GM12891 (cell line): ENCODE results near the gene FBXO28.

Experiments
- DNase-seq: peaks from one replicate; pipeline ENCODE4 v3.0.0; 2011; ENCODE audit warnings: low spot score; ENCODE audit not compliant: insufficient read length
- FAIRE-seq: peaks from 2 replicates; lab custom pipeline; 2011; peaks lifted over from hg19 to GRCh38; lab: Jason Lieb, UNC
- PAX5 ChIP-seq: IDR thresholded peaks from 2 replicates; pipeline ENCODE4 v1.6.1; 2011; ENCODE audit warnings: low read length, moderate library complexity, mild to moderate bottlenecking; ENCODE audit not compliant: insufficient read depth, severe bottlenecking
- POLR2A ChIP-seq: IDR thresholded peaks from 2 replicates; pipeline ENCODE4 v1.6.1; 2011; ENCODE audit warnings: low read depth, low read length, control low read depth
- POLR2AphosphoS5 ChIP-seq: IDR thresholded peaks from 2 replicates; pipeline ENCODE4 v1.6.1; 2011; ENCODE audit warnings: low read depth, low read length, control low read depth
- POU2F2 ChIP-seq: IDR thresholded peaks from 2 replicates; pipeline ENCODE4 v1.6.1; 2011; ENCODE audit warnings: low read depth, mild to moderate bottlenecking, control low read depth, low read length, moderate library complexity
- SPI1 ChIP-seq: IDR thresholded peaks from 2 replicates; pipeline ENCODE4 v1.6.1; 2011; ENCODE audit warnings: low read depth, low read length, control low read depth
- TAF1 ChIP-seq: IDR thresholded peaks from 2 replicates; pipeline ENCODE4 v1.6.1; 2011; ENCODE audit warnings: low read depth, low read length, control low read depth

FBXO28 gene

DNA sequence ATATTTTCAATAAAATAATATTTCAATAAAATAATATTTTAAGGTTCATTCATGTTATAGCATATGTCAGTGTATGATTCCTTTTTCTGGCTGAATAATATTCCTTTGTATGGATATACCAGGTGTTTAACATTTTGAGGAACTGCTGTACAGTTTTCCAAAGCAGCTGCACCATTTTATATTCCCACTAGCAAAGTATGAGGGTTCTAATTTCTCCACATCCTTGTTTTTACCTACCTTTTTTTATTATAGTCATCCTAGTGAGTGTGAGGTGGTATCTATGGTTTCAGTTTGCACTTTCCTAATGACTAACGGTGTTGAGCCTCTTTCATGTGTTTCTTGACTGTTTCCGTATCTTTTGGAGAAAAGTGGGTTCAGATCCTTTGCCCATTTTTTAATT, 74.4 kb downstream of the FBXO28 start:
- TF ChIP-seq POLR2A = no peak
- TF ChIP-seq SPI1 = no peak
- TF ChIP-seq POU2F2 = no peak
- TF ChIP-seq POLR2AphosphoS5 = no peak
- TF ChIP-seq PAX5 = no peak
- no peak for TF ChIP-seq TAF1
- no peak for DNase-seq
- no peak for FAIRE-seq

- FAIRE-seq = no peak
- no peak for TF ChIP-seq POLR2AphosphoS5
- TF ChIP-seq SPI1 = no peak
- TF ChIP-seq POLR2A = no peak
- no peak for TF ChIP-seq PAX5
- no peak for TF ChIP-seq TAF1
- TF ChIP-seq POU2F2 = no peak
These were observed 75.7 kb downstream of the FBXO28 start for GRCh38 chr1:224189561-224189960.

GRCh38 chr1:224192082-224192788, 78.3 kb downstream of the FBXO28 start:
- FAIRE-seq (no peak), DNase-seq (no peak)
- no peak for TF ChIP-seq SPI1
- TF ChIP-seq POU2F2 = no peak
- TF ChIP-seq POLR2A = no peak
- TF ChIP-seq POLR2AphosphoS5 = no peak
- no peak for TF ChIP-seq PAX5
- no peak for TF ChIP-seq TAF1

More at GRCh38 chr1:224189561-224189960, 75.7 kb downstream of the FBXO28 start:
- no peak for DNase-seq

DNA sequence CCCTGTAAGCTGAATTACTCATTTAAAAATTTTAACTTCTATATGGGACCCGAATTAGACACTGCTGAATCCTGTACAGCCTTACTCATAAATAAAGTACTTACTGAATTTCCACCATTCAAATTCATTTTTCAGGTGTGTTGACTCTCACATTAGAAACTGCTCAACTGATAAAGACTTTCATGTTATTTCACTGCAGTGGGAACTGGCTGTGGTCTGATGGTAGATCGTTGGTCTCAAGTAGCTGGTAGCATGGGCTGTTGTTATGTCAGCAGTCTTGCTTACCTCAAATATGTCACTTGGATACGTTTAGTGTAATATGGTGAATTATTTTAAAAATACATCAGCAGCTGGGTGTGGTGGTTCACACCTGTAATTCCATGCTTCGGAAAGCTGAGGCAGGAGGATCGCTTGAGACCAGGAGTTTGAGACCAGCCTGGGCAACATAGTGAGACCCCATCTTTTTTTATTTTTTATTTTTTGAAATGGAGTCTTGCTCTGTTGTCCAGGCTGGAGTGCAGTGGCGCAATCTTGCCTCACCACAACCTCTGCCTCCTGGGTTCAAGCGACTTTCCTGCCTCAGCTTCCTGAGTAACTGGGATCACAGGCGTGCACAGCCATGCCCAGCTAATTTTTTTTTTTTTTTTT, 79.5 kb downstream of the FBXO28 start:
- no peak for FAIRE-seq
- DNase-seq = no peak
- TF ChIP-seq SPI1 (no peak), TAF1 (no peak), POU2F2 (no peak), PAX5 (no peak), POLR2A (no peak; the same call in 1 of the 2 replicates), POLR2AphosphoS5 (0 out of 2 replicates have a peak, but pooled peaks have one; percentile 32)

- TF ChIP-seq PAX5 (no peak), POLR2AphosphoS5 (no peak), POU2F2 (no peak), POLR2A (no peak), TAF1 (no peak), SPI1 (no peak)
- FAIRE-seq = no peak
- no peak for DNase-seq
These were observed 83.1 kb downstream of the FBXO28 start for GRCh38 chr1:224196813-224197600.

- TF ChIP-seq PAX5 = no peak
- TF ChIP-seq TAF1 = no peak
- TF ChIP-seq POU2F2 = no peak
- no peak for TF ChIP-seq SPI1
- TF ChIP-seq POLR2A = no peak
- TF ChIP-seq POLR2AphosphoS5 = no peak
- DNase-seq (no peak), FAIRE-seq (no peak)
These were observed 84.7 kb downstream of the FBXO28 start for GRCh38 chr1:224198572-224198971.

GRCh38 chr1:224199679-224200078, 85.8 kb downstream of the FBXO28 start:
- FAIRE-seq (no peak), DNase-seq (no peak)
- no peak for TF ChIP-seq TAF1
- no peak for TF ChIP-seq POLR2AphosphoS5
- TF ChIP-seq PAX5 = no peak
- no peak for TF ChIP-seq POLR2A
- TF ChIP-seq POU2F2 = no peak
- no peak for TF ChIP-seq SPI1

GRCh38 chr1:224201383-224201782, 87.5 kb downstream of the FBXO28 start:
- FAIRE-seq (no peak), DNase-seq (no peak)
- TF ChIP-seq POU2F2 (no peak), SPI1 (no peak), TAF1 (no peak), POLR2A (no peak), POLR2AphosphoS5 (no peak), PAX5 (no peak)

- no peak for DNase-seq
- FAIRE-seq = no peak
- TF ChIP-seq POLR2AphosphoS5 (no peak), TAF1 (no peak), POU2F2 (no peak), SPI1 (no peak), POLR2A (no peak), PAX5 (no peak)
These were observed 87.9 kb downstream of the FBXO28 start for GRCh38 chr1:224201853-224202252.
